Measurements from ENCODE around the gene NOX4.
"Not testable (repeated sequence)": the region's sequence is repeated elsewhere in the genome, so short reads cannot be mapped to it uniquely, and the experiment has no call there.

GRCh38 chr11:89369356-89369755 is 121.8 kb downstream of the NOX4 start:
- TF ChIP-seq POLR2A, CTCF (IDR thresholded peaks at IDR 0.05): not testable (repeated sequence)
